NK-92 (cell line): ENCODE measurements around the gene NLRC3.
A peak's percentile ranks its signal among the peaks of the same experiment; 100 is the strongest.
"Not testable (repeated sequence)": the region's sequence is repeated elsewhere in the genome, so short reads cannot be mapped to it uniquely, and the experiment has no call there.

Experiments
- DNase-seq: peaks from one replicate; lab custom pipeline; 2025; ENCODE audit not compliant: unreplicated experiment; lab: John Stamatoyannopoulos, UW

Gene NLRC3, protein sequence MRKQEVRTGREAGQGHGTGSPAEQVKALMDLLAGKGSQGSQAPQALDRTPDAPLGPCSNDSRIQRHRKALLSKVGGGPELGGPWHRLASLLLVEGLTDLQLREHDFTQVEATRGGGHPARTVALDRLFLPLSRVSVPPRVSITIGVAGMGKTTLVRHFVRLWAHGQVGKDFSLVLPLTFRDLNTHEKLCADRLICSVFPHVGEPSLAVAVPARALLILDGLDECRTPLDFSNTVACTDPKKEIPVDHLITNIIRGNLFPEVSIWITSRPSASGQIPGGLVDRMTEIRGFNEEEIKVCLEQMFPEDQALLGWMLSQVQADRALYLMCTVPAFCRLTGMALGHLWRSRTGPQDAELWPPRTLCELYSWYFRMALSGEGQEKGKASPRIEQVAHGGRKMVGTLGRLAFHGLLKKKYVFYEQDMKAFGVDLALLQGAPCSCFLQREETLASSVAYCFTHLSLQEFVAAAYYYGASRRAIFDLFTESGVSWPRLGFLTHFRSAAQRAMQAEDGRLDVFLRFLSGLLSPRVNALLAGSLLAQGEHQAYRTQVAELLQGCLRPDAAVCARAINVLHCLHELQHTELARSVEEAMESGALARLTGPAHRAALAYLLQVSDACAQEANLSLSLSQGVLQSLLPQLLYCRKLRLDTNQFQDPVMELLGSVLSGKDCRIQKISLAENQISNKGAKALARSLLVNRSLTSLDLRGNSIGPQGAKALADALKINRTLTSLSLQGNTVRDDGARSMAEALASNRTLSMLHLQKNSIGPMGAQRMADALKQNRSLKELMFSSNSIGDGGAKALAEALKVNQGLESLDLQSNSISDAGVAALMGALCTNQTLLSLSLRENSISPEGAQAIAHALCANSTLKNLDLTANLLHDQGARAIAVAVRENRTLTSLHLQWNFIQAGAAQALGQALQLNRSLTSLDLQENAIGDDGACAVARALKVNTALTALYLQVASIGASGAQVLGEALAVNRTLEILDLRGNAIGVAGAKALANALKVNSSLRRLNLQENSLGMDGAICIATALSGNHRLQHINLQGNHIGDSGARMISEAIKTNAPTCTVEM

GRCh38 chr16:3577302-3577752, at the start of gene NLRC3:
Gene NLRC3, minus strand, starts transcription at chr16:3577403. Its CDS starts 12,367 bp downstream, at chr16:3565036.
- no peak for DNase-seq

- DNase-seq, result no peak
These were observed 48.9 kb upstream of the NLRC3 start for GRCh38 chr16:3625911-3626732.

- DNase-seq, result no peak
These were observed 48.1 kb upstream of the NLRC3 start for GRCh38 chr16:3625331-3625730.

- no peak for DNase-seq
These were observed 46.4 kb upstream of the NLRC3 start for GRCh38 chr16:3623642-3624041.

- DNase-seq, result no peak
These were observed 41.6 kb upstream of the NLRC3 start for GRCh38 chr16:3618769-3619141.

- no peak for DNase-seq
These were observed 35.6 kb upstream of the NLRC3 start for GRCh38 chr16:3612510-3613466.

DNA sequence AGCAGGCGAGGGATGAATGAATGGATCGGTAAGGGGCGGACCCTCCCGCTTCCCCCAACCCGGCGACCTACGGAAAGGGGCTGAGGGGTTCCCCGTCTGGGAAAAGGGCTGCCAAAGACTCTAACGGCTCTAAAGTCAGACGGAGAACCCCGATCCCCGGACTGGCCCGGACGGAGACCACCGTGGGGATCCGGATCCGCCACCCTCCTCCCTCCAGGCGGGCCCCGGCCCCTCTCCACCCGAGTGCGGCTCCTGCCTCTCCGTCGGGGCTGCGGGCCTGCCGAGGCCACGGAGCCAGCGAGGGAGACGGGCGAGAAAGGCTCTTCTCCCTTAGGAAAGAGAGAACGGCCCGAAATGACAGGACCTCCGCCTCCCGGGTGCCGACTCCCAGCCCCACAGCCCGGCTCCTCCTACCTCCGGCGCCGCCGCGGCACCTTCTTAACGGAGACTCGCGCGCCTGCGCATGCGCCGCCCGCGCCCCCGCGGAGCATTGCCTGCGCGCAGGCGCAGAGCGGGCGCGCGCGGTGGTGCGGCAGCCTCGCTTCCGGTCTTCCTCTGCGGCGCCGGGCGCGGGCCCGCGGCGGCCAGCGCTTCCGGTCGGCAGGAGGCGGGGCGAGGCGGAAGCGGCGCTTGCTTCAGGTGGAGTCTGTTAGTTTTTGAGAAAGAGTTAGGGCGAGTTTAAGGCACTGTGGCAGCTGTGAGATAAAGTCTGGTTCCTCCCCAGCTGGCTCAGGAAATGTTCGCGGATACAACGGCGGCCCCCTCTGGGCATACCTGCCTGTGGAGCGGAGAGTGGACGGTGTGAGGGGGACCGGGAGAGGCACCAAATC, 34.2 kb upstream of the NLRC3 start, which contains the start of gene SLX4:
TSS of gene SLX4 (minus strand) at position 461 of the 830 bp plus-strand sequence. CDS start 2,642 bp downstream, outside the sequence.
- peak; percentile 39 for DNase-seq

DNA sequence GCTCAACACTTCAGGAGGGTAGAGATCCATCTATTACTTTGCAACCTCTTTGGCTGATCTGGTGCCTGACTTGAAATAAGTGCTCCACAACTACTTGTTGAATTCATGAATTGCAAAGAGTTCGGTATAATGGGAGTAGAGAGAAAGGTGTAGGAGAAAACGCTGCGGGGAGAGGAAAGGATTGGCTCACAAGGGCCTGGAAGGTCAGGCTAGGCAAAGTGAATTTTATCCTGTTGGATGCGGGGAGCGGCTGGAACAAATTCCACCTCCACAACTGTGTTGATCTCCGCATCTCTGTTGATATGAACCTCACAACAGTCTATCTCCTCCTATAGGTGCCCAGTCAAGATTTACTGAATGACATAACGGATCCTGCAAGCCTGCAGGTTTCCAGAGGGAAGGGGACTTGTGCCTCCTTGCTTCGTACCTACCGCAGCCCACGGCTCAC, 33.5 kb upstream of the NLRC3 start:
- DNase-seq, result no peak

DNA sequence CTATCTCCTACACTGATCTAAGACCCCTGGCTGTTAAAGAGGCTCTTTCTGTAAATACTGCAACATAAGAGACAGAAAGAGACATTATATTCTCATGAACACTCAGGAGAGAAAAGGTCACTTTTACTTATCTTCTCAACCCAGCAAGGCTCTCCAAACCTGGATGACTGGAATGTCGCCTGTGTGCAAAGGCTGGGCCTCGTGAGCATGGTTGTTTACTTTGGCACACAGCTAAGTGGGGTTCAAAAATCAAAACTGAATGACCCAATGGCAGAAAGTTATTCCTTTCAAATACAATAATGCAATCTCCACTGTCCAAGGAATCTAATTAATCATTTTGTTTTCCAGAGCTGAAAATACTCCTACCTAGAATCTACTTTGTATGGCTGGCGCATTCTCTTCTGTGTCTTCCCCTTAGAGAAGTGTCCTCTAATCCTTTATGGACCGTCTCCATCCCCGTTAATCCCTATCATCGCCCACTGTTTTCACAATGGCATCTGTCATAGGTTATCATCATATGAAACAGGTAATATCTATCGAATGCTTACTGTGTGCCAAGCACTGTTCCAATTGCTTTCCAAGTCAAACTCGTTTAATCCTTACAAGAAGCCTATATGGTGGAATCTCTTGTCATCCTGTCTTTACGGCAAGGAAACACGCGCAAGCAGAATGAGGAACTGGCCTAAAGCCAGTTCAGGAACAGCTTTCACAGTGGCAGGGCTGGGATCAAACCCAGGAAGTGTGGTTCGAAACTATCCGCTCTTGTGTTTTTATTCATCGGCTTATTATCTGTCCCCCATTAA, 32.9 kb upstream of the NLRC3 start:
- no peak for DNase-seq

GRCh38 chr16:3608976-3609375, 31.8 kb upstream of the NLRC3 start:
- not testable (repeated sequence) for DNase-seq

- DNase-seq, result no peak
These were observed 30.9 kb upstream of the NLRC3 start for GRCh38 chr16:3608069-3608468.

- DNase-seq, result no peak
These were observed 30.4 kb upstream of the NLRC3 start for GRCh38 chr16:3607634-3608033.

GRCh38 chr16:3607161-3607560, 30.0 kb upstream of the NLRC3 start:
- no peak for DNase-seq

DNA sequence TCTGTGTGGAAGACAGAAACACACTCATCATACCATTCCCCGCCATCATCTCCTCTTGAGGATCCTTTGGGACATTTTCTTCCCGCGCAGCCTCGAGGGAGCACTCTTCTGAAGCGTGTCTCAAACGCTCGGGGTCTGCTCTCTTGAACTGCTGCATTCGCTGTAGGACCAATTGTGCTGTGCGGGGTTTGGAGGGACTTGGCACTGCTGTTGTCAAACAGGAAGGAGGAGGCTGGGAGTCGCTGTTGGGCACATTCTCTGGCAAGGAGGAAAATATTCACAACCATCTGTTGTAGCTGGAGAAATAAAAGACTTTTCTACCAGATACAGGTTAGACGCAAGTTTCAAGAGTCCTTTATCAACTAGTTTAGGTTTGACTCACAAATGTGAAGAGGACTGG, 29.2 kb upstream of the NLRC3 start:
- DNase-seq, result no peak

GRCh38 chr16:3602320-3602653, 25.1 kb upstream of the NLRC3 start:
- DNase-seq, result no peak

GRCh38 chr16:3601614-3602319, 24.6 kb upstream of the NLRC3 start:
- no peak for DNase-seq

GRCh38 chr16:3599922-3600321, 22.7 kb upstream of the NLRC3 start:
- DNase-seq, result no peak
